Hindlimb muscle (tissue), 1 donor: ENCODE measurements around the gene C1QTNF6. TPM values are rescaled to one million over a fixed set of nuclear protein-coding genes. Genes with fewer than 3 reads are reported as not detected.
"Not testable (repeated sequence)": the region's sequence is repeated elsewhere in the genome, so short reads cannot be mapped to it uniquely, and the experiment has no call there.

Experiments used
- DNase-seq: peaks from one replicate; pipeline ENCODE4 v3.0.0-alpha.2; 2013
- polyA plus RNA-seq: library from polyadenylated mRNA; unstranded; fragments of 120-200 nt; gene quantifications from one replicate; pipeline ENCODE4 v1.2.1, GENCODE V29; 2013; ENCODE audit not compliant: insufficient read length

C1QTNF6 gene
- polyA plus RNA-seq, 1 donor = 17.7 TPM

GRCh38 chr22:37206841-37207821 lies 19.1 kb upstream of the C1QTNF6 start:
- DNase-seq = no peak

- DNase-seq = no peak
Measured at GRCh38 chr22:37206118-37206840, 18.2 kb upstream of the C1QTNF6 start.

GRCh38 chr22:37205046-37205445 lies 17.0 kb upstream of the C1QTNF6 start:
- no peak for DNase-seq

GRCh38 chr22:37204045-37204655 lies 16.1 kb upstream of the C1QTNF6 start:
- no peak for DNase-seq

- no peak for DNase-seq
Measured at GRCh38 chr22:37203354-37204044, 15.5 kb upstream of the C1QTNF6 start.

GRCh38 chr22:37202716-37203115 lies 14.7 kb upstream of the C1QTNF6 start:
- DNase-seq = no peak

- DNase-seq = no peak
Measured at GRCh38 chr22:37202001-37202555, 14.0 kb upstream of the C1QTNF6 start.

GRCh38 chr22:37201443-37201820 lies 13.4 kb upstream of the C1QTNF6 start:
- not testable (repeated sequence) for DNase-seq

- no peak for DNase-seq
Measured at GRCh38 chr22:37199760-37200108, 11.7 kb upstream of the C1QTNF6 start.

GRCh38 chr22:37199103-37199759 lies 11.2 kb upstream of the C1QTNF6 start:
- DNase-seq = peak; percentile 99

GRCh38 chr22:37198258-37199102 lies 10.4 kb upstream of the C1QTNF6 start:
- DNase-seq = peak; percentile 89

- DNase-seq = peak; percentile 72
Measured at GRCh38 chr22:37197451-37198257, 9.6 kb upstream of the C1QTNF6 start.

- peak; percentile 77 for DNase-seq
Measured at GRCh38 chr22:37196539-37197450, 8.7 kb upstream of the C1QTNF6 start.

- DNase-seq = no peak
Measured at GRCh38 chr22:37195921-37196320, 7.9 kb upstream of the C1QTNF6 start.

GRCh38 chr22:37194750-37195149 lies 6.7 kb upstream of the C1QTNF6 start:
- DNase-seq = no peak

GRCh38 chr22:37193629-37194191 lies 5.7 kb upstream of the C1QTNF6 start:
- DNase-seq = no peak

- no peak for DNase-seq
Measured at GRCh38 chr22:37192741-37193140, 4.7 kb upstream of the C1QTNF6 start.

GRCh38 chr22:37192204-37192603 lies 4.2 kb upstream of the C1QTNF6 start:
- DNase-seq = no peak
